DMS153 treated with DMSO at 0.1 percent for 48 hours (cell line): ENCODE results near the gene GLIPR1L2.
"Not testable (repeated sequence)": the region's sequence is repeated elsewhere in the genome, so short reads cannot be mapped to it uniquely, and the experiment has no call there.

Experiments used
- DNase-seq: peaks from one replicate; lab custom pipeline; 2025; ENCODE audit not compliant: unreplicated experiment; lab: John Stamatoyannopoulos, UW

Gene GLIPR1L2

DNA sequence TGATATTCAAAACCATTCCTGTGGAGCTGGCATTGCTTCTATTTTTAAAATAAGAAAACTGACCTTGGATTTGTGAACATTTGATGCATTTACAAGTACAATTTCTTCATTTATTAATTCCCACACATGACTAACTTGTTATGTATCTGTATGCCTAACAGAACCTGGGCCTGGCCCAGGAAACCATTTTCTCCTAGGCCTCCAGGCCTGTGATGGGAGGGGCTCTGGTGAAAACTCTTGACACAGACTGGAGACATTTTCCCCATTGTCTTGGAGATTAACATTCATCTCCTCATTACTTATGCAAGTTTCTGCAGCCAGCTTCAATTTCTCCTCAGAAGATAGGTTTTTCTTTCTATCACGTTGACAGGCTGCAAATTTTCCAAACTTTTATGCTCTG, 42.0 kb downstream of the GLIPR1L2 start:
- DNase-seq: no peak

DNA sequence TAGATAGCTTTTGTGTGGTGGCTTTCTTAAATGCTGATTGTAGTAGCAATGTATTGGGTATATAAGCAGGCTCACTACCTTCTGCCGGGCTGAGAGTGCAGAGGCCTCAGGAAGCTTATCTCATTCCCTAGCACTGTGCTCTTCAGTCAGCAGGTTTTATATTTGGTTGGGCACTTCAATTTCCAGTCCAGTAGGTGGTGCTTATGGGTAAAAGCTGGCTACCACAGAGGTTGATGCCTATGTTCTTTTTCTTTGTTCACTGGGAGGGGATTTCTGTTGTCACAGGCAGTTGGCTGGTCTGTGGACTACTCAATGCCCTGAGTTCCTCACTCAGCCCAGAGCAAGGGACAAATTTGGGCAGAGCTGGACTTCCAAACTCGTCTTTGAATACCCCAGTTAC, 46.7 kb downstream of the GLIPR1L2 start:
- no peak for DNase-seq

DNA sequence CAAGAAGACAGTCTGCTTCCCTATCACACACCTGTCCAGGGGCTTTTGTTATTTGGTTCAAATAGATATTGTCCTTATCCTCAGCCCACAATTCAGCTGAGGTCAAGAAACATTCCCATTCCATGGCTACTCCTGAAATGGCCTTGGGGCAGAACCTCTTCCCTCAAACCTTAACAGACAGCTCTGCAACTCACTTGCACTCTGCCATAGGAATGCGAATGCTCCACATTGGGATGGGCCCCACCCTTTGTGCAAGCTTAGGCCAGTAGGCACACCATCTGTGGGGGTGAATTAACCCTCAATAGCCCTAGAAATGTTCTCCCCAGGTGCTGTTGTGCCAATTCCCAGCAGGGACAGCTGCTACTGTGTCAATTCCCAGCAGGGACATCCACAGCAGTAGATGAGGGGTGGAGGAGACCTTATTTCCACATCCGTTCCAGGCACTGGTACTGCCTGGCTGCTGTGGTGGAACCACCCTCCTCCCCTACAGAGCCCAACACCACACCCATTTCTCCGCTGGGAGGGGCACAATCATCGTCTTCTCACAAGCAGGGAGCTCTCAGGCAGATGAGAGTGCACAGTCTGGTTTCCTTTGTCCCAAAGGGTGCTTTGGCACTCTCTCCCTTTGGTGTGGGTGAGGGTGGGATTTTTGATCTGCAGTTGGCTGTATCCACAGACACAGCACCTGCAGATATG, 47.3 kb downstream of the GLIPR1L2 start:
- DNase-seq: no peak

DNA sequence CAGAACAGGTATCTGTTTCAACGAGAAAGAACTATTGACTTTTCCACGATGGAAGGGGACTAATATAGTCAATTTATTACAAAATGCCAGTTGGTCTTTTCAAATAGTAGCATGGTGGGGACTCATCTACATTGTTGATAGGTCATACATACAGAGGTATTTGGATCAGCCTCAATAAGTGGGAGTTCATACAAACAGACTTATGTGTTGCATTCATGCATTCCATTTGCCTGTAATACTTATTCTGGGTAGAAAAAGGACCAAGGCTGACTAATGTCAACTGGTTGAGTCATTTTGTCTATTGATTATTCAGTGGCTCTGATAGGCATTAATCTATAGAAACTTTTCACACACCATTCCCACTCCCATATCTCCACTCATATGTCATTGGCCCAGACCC, 48.2 kb downstream of the GLIPR1L2 start:
- DNase-seq: no peak

DNA sequence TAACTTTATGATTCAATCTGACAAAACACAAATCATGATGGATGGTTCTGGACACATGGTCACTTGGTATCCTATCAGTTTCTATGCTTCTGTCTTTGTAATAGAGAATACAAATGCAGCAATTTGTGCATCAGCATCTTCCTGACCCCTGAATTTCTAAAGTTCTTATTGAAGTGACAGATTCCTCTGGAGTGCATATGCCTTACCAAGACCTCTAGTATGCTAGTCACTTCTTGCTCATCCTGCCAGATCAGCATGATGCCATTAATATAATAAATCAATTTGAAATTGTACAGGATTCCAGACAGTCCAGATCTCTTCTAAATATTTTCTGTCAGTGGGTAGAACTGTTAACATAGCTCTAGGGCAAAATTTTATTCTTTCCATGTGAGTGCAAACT, 49.0 kb downstream of the GLIPR1L2 start:
- no peak for DNase-seq

DNA sequence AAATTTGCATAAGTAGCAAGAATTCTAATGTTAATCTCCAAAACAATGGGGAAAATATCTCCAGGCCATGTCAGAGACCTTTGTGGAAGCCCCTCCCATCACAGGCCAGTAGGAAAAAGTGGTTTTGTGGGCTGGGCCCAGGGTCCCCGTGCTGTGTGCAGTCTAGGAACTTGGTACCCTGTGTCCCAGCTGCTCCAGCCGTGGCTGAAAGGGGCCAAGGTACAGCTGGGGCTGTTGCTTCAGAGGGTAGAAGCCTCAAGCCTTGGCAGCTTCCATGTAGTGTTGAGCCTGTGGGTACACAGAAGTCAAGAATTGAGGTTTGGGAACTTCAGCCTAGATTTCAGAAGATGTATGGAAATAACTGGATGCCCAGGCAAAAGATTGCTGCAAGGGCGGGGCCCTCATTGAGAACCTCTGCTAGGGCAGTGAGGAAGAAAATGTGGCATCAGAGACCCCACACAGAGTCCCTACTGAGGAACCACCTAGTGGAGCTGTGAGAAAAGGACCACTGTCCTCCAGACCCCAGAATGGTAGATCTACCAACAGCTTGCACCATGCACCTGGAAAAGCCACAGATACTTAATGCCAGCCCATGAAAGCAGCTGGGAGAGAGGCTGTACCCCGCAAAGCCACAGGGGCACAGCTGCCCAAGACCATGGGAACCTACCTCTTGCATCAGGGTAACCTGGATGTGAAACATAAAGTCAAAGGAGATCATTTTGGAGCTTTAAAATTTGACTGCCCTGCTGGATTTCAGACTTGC, 51.0 kb downstream of the GLIPR1L2 start:
- DNase-seq: not testable (repeated sequence)

DNA sequence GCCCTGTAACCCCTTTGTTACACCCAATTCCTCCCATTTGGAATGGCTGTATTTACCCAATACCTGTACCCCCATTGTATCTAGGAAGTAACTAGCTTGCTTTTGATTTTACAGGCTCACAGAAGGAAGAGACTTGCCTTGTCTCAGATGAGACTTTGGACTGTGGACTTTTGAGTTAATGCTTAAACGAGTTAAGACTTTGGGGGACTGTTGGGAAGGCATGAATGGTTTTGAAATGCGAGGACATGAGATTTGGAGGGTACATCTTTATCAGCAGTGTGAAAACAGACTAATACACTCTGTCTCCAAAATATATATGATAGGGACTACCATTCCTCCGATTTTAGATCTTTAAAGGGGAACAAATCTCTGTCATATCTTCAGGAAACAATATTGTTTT, 51.6 kb downstream of the GLIPR1L2 start:
- DNase-seq: not testable (repeated sequence)

DNA sequence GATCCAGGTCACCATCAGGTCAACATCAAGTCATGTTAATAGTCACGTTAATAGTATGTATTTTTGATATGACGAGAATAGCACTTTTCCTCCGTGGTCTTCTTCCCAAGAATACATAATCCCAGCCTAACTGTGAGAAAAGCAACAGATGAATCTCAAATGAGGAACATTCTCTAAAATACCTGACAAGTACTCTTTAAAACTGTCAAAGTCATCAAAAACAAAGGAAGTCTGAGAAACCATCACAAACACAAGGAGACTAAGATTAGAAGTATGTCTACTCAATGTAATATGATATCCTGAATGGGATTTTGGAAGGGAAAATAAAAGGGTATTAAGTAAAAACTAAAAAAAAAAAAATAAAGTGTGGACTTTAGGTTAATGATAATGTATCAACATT, 52.8 kb downstream of the GLIPR1L2 start:
- no peak for DNase-seq

DNA sequence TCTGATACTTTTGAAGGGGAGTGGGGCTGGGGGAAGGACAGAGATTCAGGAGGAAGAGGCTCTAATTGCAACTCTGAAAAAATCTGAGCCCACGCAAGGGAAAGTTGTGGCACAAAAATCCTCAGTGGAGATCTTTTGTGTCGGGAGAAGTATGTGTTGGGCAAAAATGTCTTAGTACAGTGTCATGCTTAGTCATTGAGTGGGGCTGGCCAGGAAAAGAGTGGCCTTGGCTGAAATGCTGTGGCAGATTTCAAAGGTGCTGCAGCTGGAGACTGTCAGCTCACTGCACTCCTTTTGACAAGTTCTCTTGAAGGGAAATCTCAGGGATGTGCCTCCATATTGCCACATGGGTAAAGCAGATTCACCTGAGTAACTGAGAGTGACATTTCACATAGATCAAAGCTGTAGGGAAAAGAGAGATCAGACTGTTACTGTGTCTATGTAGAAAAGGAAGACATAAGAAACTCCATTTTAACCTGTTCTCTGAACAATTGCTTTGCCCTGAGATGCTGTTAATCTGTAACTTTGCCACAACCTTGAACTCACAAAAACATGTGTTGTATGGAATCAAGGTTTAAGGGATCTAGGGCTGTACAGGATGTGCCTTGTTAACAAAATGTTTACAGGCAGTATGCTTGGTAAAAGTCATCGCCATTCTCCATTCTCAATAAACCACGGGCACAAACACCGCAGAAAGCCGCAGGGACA, 53.7 kb downstream of the GLIPR1L2 start:
- DNase-seq: no peak

DNA sequence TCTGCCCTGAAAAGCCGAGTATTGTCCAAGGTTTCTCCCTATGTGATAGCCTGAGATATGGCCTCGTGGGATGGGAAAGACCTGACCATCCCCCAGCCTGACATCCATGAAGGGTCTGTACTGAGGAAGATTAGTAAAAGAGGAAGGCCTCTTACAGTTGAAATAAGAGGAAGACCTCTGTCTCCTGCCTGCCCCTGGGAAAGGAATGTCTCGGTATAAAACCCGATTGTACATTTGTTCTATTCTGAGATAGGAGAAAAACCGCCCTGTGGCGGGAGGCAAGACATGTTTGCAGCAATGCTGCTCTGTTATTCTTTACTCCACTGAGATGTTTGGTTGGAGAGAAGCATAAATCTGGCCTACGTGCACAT, 54.2 kb downstream of the GLIPR1L2 start:
- not testable (repeated sequence) for DNase-seq

DNA sequence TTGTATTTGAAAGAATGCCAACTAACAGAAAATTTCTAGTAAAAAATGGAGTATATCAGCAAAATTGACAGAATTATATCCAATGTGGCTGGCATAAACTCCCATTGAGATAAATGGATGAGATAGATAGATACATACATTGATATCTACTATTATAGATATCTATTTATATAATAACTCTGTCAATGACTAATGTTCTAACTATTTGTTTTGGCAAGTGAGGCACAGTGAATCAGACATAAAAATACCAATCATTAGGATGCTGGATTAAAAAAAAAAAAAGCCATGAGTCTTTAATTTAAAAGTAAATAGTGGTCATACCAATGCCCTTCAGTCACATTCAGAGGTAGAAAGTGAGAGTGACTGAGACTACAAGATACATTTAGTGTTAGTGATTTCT, 56.0 kb downstream of the GLIPR1L2 start:
- DNase-seq: no peak

DNA sequence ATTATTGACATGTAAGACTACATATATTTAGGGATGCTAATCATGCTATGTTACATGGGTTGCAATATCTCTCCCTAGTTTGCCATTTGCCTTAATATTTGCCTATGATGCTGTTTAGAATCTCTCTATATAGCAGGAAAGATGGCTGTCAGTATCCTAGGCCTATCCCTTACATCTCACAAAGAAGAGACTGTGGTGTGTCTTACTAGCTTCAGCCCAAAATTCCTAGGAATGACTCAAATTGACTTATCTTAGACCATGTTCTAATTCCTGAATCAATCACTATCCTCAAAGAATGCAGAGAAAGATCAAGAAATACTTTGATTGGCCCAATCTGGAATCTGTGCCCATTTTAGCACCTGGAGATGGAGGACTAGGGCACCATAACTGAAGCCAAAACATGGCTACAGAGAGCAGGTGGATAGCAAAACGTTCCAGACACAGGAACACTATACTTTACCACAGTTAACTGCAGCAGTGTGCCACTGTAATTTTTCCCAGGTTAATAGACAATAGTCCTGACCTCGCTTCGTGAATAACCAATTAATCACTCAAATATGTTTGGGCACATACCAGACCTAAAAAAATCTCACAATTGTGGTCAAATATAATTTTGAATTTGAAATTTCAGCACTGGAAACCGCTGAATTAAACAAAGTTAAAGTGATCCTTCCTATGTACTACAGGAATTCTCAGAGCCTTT, 57.0 kb downstream of the GLIPR1L2 start:
- no peak for DNase-seq

DNA sequence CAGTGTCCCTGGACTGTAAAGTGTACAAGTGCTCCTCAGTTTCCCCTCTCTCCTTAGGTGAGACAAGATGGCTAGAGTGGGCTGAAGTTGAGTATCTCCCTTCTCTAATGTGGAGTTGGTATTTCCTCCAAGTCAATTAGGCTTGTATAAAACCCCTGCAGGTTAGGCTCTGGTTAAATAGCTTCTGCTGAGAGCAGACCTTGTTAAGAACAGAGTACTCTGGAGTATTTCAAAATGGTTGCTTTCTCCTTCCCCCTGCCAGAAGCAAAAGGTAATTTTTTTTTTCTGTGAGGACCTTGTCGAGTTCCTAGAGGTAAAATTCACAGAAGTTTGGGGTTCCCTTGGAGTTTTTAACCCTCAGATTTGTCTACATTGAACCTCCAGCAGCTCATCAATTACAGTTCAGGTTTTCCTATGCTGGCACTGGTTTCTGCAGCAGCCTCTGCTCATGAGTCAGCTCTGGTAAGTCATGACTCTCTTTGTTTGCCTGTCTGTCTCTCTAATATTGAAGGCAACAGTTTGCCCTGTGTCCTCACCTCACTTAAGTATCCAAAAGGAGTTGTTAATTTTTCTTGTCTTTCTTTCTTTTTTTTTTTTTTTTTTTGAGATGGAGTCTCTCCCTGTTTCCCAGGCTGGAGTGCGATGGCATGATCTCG, 61.9 kb downstream of the GLIPR1L2 start:
- no peak for DNase-seq

DNA sequence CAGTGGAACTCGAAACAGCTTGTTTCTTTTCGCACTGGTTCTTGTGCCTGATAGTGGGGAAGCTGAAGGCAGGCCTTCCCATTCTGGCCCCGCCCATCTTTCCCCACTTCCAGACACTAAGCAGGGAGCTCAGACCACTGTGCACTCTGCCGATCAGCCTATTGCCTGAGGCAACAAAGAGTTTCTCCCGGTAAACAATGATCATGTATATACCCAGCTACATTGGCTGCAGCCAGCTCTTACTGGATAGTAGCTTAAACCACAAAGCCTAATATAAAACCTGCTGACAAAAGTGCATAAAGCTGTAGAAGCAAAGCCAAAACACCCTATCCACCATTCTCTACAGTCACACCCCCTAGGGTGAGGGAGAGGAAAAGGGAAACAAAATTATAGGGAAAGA, 65.0 kb downstream of the GLIPR1L2 start:
- no peak for DNase-seq

DNA sequence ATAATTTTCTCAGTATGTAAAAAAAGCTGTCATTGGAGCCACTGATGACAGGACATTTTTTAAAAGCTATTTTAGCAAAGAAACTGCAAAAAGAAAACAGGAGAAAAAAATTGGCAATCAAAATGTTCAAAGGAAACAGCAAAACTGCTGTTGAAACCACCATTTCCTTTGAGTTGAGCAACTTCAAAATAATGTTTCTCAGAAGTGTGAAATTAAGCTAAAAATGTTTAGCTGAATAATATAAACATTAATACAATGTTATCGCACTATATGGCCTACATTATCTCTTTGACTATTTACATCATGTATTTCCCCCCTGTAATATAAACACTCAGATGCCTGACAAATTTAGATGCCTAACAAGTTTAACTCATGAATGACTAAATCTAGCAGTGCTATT, 66.3 kb downstream of the GLIPR1L2 start:
- no peak for DNase-seq

DNA sequence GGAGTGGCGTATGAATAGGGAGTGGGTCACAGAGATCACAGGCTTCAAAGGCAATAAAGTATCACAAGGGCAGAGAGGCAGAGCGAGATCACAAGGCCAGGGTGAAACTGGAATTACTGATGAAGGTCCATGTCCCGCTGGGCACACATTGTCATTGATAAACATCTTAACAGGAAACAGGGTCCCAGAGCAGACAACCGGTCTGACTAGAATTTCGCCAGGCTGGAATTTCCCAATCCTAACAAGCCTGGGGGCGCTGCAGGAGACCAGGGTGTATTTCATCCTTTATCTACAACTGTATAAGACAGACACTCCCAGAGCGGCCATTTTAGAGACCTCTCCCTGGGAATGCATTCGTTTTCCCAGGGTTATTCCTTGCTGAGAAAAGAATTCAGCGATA, 67.0 kb downstream of the GLIPR1L2 start:
- not testable (repeated sequence) for DNase-seq

DNA sequence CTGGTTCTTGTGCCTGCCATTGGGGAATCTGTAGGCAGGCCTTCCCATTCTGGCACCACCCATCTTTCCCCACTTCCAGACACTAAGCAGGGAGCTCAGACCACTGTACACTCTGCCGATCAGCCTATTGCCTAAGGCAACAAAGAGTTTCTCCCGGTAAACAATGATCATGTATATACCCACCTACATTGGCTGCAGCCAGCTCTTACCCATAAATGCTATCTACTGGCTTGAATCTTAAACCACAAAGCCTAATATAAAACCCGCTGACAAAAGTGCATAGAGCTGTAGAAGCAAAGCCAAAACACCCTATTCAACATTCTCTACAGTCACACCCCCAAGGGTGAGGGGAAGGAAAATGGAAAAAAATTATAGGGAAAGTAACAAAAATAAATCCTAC, 68.9 kb downstream of the GLIPR1L2 start:
- DNase-seq: no peak

DNA sequence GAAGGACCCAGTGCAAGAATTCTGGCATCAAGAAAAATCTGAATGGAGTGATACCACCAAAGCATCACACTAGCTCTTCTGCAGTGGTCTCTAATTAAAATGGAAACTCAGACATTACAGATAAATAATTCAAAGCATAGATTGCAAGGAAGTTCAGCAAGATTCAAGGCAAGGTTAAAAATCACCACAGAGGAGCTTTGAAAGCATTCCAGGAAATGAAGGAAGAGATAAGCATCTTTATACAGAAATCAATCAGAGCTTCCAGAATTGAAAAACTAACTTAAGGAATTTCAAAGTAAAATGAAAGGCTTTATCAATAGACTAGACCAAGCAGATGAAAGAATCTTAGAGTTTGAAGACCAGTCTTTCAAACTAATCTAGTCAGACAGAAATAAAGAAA, 69.3 kb downstream of the GLIPR1L2 start:
- DNase-seq: no peak

DNA sequence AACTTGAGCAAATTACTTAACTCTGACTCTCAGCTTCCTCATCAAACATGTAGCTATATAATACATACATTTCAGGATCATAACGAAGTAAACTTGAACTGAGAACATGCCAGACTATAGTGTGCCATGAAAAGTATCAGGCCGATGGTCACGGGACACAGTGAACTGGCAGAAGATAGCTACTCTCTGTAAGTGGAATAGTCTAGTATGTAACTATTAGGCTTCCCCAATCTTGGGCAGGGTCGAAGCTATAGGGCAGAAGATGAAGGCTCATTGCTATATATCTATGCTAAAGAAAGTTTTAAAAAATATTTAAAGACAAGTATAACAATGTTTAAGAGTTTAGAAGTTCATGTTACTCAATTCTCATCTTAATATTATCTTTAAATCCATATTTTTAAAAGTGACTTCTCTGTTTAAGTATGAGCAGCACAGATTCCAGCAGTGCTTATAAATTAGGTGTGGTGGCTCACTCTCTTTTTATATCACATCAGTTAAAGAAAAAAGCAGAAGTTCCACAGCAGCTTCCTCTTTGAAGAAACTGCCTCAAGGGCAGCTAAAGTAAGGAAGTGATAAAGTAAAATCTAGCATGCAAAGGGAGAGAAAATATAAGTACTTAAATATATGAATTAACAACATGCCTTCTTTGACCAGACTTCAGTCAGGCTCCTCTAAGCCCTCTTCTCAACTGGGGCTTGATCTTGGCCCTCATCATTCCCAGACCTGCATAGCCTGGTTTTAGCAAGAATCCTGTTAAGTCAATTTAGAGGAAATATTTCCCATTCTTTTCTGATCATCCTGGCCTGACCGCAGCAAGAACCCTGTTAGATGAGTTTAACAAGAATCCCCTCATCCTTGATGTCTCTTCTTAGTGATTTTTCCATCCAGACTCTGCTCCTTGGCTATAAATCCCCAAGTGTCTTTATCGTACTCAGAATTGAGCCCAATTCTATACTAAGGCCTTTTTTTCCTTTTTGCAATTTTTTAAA, 81.3 kb downstream of the GLIPR1L2 start:
- no peak for DNase-seq

DNA sequence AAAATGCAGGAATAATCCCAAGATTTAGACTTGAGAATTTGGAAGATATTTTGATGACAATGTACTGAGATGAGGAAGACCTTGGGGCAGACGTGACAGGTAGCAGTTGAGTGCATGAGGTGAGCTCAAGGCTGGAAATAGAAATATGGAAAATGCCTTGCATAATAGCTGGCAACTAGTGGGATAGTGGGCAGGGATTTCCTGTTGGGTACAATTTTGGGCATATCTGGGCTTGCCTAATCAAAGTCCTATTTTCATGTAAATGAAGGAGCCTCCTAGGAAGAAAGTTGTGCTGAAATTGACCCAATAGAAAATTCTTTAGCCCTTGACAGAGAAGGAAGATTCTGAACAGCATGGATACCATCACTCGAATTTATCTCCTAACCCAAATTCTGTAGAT, 83.2 kb downstream of the GLIPR1L2 start:
- no peak for DNase-seq
